NK-92 (cell line): ENCODE data around the gene VCPKMT.
"Not testable (repeated sequence)": the region's sequence is repeated elsewhere in the genome, so short reads cannot be mapped to it uniquely, and the experiment has no call there.

Source experiments
- DNase-seq: peaks from one replicate; lab custom pipeline; 2025; ENCODE audit not compliant: unreplicated experiment; lab: John Stamatoyannopoulos, UW

Gene VCPKMT

DNA sequence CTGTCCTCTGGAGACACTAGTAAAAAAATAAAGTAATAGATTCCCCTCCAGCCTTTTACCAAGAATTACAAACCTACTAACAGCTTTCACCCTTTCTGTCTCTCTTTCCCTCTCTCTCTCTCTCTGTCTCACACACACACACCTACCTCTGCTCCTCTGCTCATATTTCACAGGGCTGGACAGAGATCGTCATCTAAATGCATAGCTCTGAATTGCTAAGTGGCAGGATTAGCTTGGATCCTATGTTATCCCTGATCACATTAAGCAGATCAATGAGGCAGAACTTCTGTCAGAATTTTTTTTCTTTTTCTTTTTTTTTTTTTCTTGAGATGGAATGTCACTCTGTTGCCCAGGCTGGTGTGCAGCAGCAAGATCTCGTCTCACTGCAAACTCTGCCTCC, 22.9 kb downstream of the VCPKMT start:
- no peak for DNase-seq

- DNase-seq: no peak
These were observed 24.3 kb downstream of the VCPKMT start for GRCh38 chr14:50092006-50092555.

- DNase-seq: no peak
These were observed 25.0 kb downstream of the VCPKMT start for GRCh38 chr14:50091240-50091913.

DNA sequence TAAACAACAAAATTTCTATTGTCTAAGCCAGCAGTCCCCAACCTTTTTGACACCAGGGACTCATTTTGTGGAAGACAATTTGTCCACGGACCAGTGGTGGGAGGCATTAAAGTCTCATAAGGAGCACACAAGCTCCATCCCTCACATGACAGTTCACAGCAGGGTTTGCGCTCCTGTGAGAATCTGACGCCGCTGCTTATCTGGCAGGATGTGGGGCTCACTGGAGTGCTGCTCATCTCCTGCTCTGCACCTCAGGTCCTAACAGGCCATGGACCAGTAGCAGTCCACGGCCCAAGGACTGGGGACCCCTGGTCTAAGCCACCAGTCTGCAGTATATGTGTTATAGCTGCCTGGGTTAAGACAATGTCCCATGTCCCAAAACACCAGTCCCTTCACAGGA, 27.2 kb downstream of the VCPKMT start:
- DNase-seq: no peak

GRCh38 chr14:50088731-50089130, 27.6 kb downstream of the VCPKMT start:
- DNase-seq: no peak

- no peak for DNase-seq
These were observed 28.3 kb downstream of the VCPKMT start for GRCh38 chr14:50088117-50088515.

DNA sequence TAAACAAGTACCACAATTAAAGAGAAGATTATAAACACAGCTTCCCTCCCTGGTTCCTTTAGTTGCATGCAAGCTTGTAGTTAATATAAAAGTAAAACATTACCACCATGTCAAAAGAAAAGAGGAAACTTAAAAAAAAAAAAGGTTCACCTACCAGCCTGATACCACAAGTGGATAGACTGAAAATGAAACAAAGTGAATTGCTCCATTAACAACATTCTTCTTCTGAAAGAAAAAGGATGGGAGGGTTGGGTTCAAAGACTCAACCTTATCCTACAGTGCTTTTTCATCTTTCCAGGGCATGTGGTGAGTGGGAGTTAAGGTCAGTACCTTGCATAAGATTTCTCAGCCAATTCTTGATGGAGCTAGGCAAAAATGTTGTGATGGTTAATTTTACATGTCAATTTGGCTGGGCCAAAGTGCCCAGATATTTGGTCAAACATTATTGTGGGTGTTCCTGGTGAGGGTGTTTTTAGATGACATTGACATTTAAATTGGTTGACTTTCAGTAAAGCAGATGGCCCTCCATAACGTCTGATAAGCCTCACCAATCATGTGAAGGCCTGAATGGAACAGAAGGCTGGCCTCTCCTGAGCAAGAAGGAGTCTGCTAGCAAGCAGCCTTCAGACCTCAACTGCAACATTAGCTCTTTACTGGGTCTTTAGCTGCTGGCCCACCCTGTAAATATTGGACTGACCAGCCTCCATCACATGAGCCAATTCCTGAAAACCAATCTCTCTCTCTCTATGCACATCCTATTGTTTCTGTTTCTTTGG, 28.8 kb downstream of the VCPKMT start:
- DNase-seq: no peak

GRCh38 chr14:50086321-50086711, 30.1 kb downstream of the VCPKMT start:
- DNase-seq: no peak

DNA sequence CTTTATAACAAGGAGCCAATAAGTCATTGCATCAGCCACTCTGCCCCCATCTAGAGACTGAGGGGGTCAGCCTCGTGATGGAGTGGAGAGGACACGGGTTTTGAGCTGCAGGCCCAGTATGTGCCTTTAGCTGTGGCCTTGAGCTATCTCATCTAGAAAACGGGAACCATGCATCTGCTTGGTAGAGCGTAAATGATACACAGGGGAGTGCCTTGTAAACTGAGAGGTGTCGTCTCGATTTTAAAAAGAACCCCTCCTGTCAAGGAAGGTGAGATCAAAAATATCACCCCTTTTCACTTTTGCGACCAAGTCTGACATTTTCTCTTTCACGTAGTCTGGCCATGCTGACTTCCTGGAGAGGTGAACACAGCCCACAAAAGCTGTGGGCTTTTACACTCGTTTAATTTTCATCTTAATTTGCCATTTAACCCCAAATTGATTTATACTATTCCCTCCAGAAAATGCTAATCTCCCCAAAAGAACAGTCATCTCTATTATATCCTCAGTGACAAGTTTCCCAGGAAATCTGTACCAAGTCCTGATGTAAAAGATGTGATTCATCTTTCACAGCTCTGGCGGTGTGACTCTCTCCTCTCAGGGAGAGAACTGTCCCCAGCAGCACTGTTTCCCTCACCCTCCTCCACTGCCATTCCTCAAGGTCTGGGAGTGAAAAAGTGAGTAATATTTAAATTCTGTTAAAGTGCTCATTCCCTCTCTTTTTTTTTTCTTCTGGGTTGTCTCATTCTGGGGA, 30.6 kb downstream of the VCPKMT start:
- no peak for DNase-seq

DNA sequence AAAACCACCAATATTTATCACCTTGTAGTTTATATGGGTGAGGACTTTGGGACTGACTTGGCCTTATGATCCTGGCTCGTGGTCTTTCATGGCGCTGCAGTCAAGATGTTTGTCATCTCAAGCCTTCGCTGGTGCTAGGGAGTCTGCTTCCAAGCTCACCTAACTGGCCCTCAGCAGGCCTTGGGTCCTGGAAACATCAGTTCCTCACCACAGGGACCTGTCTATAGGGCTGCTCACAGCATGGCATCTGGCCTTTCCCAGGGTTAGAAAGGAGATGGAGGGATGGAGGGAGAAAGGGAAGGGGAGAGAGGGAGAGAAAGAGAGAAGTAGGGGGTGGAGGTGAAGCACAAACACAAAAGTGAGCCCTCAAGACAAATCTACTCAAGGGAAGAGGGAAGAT, 31.7 kb downstream of the VCPKMT start:
- DNase-seq: no peak

- no peak for DNase-seq
These were observed 32.7 kb downstream of the VCPKMT start for GRCh38 chr14:50083467-50084337.

DNA sequence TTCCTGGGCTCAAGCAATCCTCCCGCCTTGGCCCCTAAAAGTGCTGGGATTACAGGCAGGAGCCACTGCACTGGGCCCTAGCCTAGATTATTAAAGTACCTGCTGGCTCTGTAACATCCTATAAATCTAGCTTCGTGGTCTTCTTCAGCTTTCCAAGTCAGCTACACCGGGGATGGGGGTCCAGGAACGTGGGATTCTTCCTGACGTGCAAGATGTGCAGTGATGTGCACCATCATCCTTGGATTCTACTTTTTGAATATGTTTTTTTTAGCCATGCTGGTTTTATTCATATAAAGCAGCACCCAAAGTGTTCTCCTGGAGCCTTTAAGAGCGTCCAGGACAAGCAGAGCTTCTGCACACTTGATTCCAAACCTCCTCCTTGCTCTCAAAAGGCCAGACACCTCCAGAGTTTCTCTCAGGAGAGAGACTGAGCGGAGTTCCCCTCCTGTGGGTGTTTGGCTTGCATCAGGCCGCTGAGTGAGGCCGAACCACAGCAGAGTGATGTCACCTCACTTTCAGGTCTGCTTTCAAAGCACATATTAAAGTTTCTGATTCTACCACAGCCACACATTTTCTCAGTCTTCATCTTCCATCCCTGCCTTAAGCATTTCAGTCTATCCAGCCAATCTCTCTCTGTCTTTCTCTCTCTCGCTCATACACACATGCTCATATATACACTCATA, 33.4 kb downstream of the VCPKMT start:
- DNase-seq: peak; percentile 28

DNA sequence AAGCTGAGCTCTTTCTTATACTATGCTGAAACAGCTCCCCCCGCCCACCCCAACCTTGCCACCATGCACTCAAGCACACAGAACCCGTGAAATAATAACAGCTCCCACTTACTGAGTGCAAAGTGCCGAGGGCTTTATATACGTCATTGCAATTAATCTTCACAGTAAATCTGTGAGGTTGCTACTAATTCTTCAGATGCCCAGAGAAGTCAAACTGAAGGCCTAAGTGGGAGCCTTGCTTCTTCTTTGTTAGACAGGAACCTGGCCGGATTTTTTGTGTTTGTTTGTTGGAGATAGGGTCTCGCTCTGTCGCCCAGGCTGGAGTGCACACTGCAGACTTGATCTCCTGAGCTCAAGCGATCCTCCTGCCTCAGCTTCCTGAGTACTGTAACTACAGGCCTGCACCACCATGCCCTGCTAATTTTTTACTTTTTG, 34.0 kb downstream of the VCPKMT start:
- DNase-seq: no peak

GRCh38 chr14:50079103-50079502, 37.3 kb downstream of the VCPKMT start:
- DNase-seq: not testable (repeated sequence)

- DNase-seq: not testable (repeated sequence)
These were observed 42.7 kb downstream of the VCPKMT start for GRCh38 chr14:50073663-50074062.

GRCh38 chr14:50072395-50072794, 44.0 kb downstream of the VCPKMT start:
- no peak for DNase-seq

DNA sequence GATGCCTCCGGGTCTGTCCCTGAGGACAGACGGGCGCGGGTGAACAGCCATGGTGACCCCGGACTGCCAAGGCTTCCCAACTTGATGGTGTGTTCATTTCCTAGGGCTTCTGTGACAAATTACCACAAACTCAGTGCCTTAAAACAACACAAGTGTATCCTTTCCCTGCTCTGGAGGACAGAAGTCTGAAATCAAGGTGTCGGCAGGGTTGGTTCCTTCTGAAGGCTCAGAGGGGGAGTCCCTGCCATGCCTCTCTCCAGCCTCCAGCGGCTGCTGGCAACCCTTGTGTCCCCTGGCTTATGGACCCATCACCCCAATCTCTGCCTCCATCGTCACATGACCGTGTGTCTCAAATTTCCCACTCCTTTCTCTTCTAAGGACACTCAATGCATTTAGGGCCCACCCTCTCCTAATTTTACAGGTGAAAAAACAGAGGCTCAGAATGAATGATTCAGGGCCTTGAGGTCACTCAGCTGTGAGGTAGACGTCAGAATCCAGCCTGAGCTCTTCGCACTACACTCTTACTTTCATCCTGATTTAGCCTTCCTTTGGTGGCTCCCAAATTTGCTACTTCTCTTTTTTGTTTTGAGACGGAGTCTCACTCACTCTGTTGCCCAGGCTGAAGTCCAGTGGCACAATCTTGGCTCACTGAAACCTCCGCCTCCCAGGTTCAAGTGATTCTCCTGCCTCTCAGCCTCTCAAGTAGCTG, 45.4 kb downstream of the VCPKMT start:
- no peak for DNase-seq

DNA sequence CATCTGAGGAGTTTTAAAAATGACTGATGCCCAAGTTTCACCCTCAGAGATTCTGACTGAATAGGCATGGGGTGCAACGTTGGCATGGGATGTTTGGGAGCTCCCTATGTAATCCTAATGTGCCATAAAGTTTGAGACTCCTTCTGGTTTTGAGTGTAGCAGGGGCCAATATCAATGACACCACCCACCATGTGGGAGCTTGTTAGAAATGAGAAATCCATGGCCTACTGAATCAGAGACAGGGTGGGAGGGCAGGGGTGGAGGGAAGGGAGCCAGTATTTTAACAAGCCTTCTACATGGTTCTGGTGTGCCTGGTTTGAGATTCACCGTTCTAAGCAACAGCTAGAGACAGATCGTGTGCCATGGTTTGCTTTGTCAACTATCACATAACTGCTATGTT, 46.1 kb downstream of the VCPKMT start:
- no peak for DNase-seq

- no peak for DNase-seq
These were observed 47.0 kb downstream of the VCPKMT start for GRCh38 chr14:50069325-50069724.
